ENCODE data around the gene DYNC1I1.
A peak's percentile ranks its signal among the peaks of the same experiment; 100 is the strongest.

DYNC1I1 gene

GRCh38 chr7:96093435-96093834 lies 321.1 kb downstream of the DYNC1I1 start:
- DNase-seq = no peak

- DNase-seq = no peak
These were observed 325.5 kb downstream of the DYNC1I1 start for GRCh38 chr7:96097835-96098234.

GRCh38 chr7:96100737-96101136 lies 328.4 kb downstream of the DYNC1I1 start:
- DNase-seq = no peak

GRCh38 chr7:96102096-96102811 lies 329.9 kb downstream of the DYNC1I1 start:
- DNase-seq = no peak

GRCh38 chr7:96104984-96105383 lies 332.6 kb downstream of the DYNC1I1 start:
- DNase-seq = no peak

GRCh38 chr7:96111405-96111804 lies 339.1 kb downstream of the DYNC1I1 start:
- no peak for DNase-seq

GRCh38 chr7:96114190-96114589 lies 341.8 kb downstream of the DYNC1I1 start:
- DNase-seq = no peak

GRCh38 chr7:96116173-96116572 lies 343.8 kb downstream of the DYNC1I1 start:
- DNase-seq = no peak

- DNase-seq = peak; percentile 76
These were observed 346.2 kb downstream of the DYNC1I1 start for GRCh38 chr7:96118449-96119001.

GRCh38 chr7:96120445-96121225 lies 348.3 kb downstream of the DYNC1I1 start:
- DNase-seq = no peak

- no peak for DNase-seq
These were observed 349.4 kb downstream of the DYNC1I1 start for GRCh38 chr7:96121752-96122151.

GRCh38 chr7:96122746-96123145 lies 350.4 kb downstream of the DYNC1I1 start:
- no peak for DNase-seq

GRCh38 chr7:96126382-96126781 lies 354.0 kb downstream of the DYNC1I1 start:
- DNase-seq = no peak

- DNase-seq = no peak
These were observed 355.4 kb downstream of the DYNC1I1 start for GRCh38 chr7:96127746-96128145.

- no peak for DNase-seq
These were observed 359.2 kb downstream of the DYNC1I1 start for GRCh38 chr7:96131525-96131924.

- DNase-seq = no peak
These were observed 362.9 kb downstream of the DYNC1I1 start for GRCh38 chr7:96135241-96135640.

- no peak for DNase-seq
These were observed 364.4 kb downstream of the DYNC1I1 start for GRCh38 chr7:96136600-96137239.

GRCh38 chr7:96143495-96144259 lies 371.3 kb downstream of the DYNC1I1 start:
- DNase-seq = no peak

- no peak for DNase-seq
These were observed 371.8 kb downstream of the DYNC1I1 start for GRCh38 chr7:96144260-96144526.

Data from MV-4-11 (cell line).